Activated T-cell treated with anti-CD3 and anti-CD28 coated beads, Interleukin-2, amount 50 U/mL, for 24 hours (primary cell): ENCODE data around the gene IGFBP2.
A peak's percentile ranks its signal among the peaks of the same experiment; 100 is the strongest.

ENCODE experiments used
- DNase-seq: peaks from one replicate; pipeline ENCODE4 v3.0.0-alpha.2; 2020
- H3K27ac Mint-ChIP-seq: 2 replicates; pipeline ENCODE4 v1.8.0; 2020; ENCODE audit warnings: mild to moderate bottlenecking, mixed read lengths
- H3K27me3 Mint-ChIP-seq: 2 replicates; pipeline ENCODE4 v1.8.0; 2020; ENCODE audit warnings: mixed read lengths
- H3K36me3 Mint-ChIP-seq: 2 replicates; pipeline ENCODE4 v1.8.0; 2020; ENCODE audit warnings: low read depth, mixed read lengths
- H3K4me1 Mint-ChIP-seq: 2 replicates; pipeline ENCODE4 v1.8.0; 2020; ENCODE audit warnings: low read depth, mixed read lengths
- H3K4me3 Mint-ChIP-seq: 2 replicates; pipeline ENCODE4 v1.8.0; 2020; ENCODE audit warnings: mild to moderate bottlenecking, moderate library complexity, mixed read lengths
- H3K9me3 Mint-ChIP-seq: 2 replicates; pipeline ENCODE4 v1.8.0; 2020; ENCODE audit warnings: mixed read lengths

IGFBP2 gene

GRCh38 chr2:216622526-216622925 is 10.7 kb upstream of the IGFBP2 start:
- H3K27ac Mint-ChIP-seq = no peak overlapping the region
- peaks cover 5% of the 10 kb centered on the region for H3K4me1 Mint-ChIP-seq
- DNase-seq = no peak
- no peaks in the 10 kb centered on the region for H3K36me3 Mint-ChIP-seq
- peaks cover 2% of the 10 kb centered on the region for H3K27me3 Mint-ChIP-seq
- no peaks in the 10 kb centered on the region for H3K9me3 Mint-ChIP-seq
- H3K4me3 Mint-ChIP-seq = no peak overlapping the region

- Mint-ChIP-seq H3K27ac (no peak overlapping the region), H3K36me3 (no peaks in the 10 kb centered on the region), H3K9me3 (no peaks in the 10 kb centered on the region), H3K4me1 (peaks cover 5% of the 10 kb centered on the region), H3K4me3 (no peak overlapping the region), H3K27me3 (peaks cover 6% of the 10 kb centered on the region)
- DNase-seq = no peak
These were observed 9.0 kb upstream of the IGFBP2 start for GRCh38 chr2:216624251-216624650.

- H3K27me3 Mint-ChIP-seq = peaks cover 16% of the 10 kb centered on the region
- H3K4me1 Mint-ChIP-seq = no peaks in the 10 kb centered on the region
- no peaks in the 10 kb centered on the region for H3K36me3 Mint-ChIP-seq
- no peak overlapping the region for H3K4me3 Mint-ChIP-seq
- no peaks in the 10 kb centered on the region for H3K9me3 Mint-ChIP-seq
- DNase-seq = no peak
- no peak overlapping the region for H3K27ac Mint-ChIP-seq
These were observed 6.9 kb upstream of the IGFBP2 start for GRCh38 chr2:216626168-216626874.

- DNase-seq = no peak
- H3K4me3 Mint-ChIP-seq = no peak overlapping the region
- H3K9me3 Mint-ChIP-seq = no peaks in the 10 kb centered on the region
- no peaks in the 10 kb centered on the region for H3K36me3 Mint-ChIP-seq
- no peak overlapping the region for H3K27ac Mint-ChIP-seq
- H3K4me1 Mint-ChIP-seq = no peaks in the 10 kb centered on the region
- peaks cover 21% of the 10 kb centered on the region for H3K27me3 Mint-ChIP-seq
These were observed 6.4 kb upstream of the IGFBP2 start for GRCh38 chr2:216626875-216627245.

DNA sequence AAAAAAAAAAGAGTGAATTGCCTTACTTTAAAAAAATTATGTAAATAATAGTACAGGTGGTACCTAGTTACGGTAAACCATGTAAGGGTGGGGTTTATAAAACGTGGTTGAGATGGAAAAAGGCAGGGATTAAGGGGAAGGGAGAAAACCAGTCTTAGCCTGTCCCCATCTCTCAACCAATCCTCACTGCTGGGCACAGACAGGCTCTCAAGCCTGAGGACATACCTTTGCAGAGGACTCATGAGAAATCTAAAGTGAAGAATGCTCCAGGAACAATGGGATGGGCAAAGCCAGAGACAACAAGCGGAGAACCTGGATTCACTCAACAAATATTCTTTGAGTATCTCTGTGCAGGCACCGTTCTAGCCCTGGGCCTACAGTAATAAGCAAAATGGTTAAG is 3.4 kb upstream of the IGFBP2 start:
- Mint-ChIP-seq H3K27me3 (peaks cover 44% of the 10 kb centered on the region), H3K4me3 (no peak overlapping the region), H3K4me1 (peaks cover 15% of the 10 kb centered on the region), H3K36me3 (no peaks in the 10 kb centered on the region), H3K27ac (no peak overlapping the region), H3K9me3 (no peaks in the 10 kb centered on the region)
- no peak for DNase-seq

DNA sequence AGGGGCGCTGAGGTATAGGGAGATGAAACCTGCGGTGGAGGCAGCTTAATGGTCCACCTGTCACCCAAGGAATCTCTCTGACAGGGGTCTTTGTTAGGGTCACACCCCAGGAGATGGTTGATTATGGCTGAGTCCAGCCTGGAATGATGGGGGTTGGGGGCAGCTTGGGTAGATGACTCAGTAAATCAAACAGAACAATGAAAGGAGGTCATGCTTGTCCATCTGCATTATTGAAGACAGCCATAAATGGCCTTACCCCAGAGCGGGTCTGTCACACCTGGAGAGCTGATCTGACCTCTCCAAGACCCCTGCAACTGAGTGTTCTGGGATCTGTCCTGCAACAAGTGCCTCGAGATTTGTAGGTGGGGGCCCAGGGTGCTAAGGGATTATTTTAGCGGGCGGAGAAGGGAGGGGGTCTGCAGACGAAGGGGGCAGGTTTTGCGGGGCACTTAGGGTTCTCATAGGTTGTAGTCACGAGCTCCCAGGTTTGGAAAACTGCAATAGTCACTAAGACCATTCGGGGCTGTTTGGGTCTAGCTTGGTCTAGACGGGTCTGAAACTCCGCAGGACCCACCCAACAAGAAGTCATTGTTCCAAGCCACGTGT is 771 bp upstream of the IGFBP2 start:
- H3K27me3 Mint-ChIP-seq = peaks cover 69% of the 10 kb centered on the region
- peaks cover 29% of the 10 kb centered on the region for H3K4me1 Mint-ChIP-seq
- H3K36me3 Mint-ChIP-seq = no peaks in the 10 kb centered on the region
- no peak overlapping the region for H3K27ac Mint-ChIP-seq
- no peaks in the 10 kb centered on the region for H3K9me3 Mint-ChIP-seq
- peak overlapping the region; percentile 74 for H3K4me3 Mint-ChIP-seq
- DNase-seq = no peak

GRCh38 chr2:216633616-216634369 is 573 bp downstream of the IGFBP2 start:
- H3K4me3 Mint-ChIP-seq = peak overlapping the region; percentile 74
- H3K9me3 Mint-ChIP-seq = no peaks in the 10 kb centered on the region
- H3K27ac Mint-ChIP-seq = no peak overlapping the region
- H3K4me1 Mint-ChIP-seq = peaks cover 29% of the 10 kb centered on the region
- peaks cover 71% of the 10 kb centered on the region for H3K27me3 Mint-ChIP-seq
- no peaks in the 10 kb centered on the region for H3K36me3 Mint-ChIP-seq
- DNase-seq = peak; percentile 41

- H3K27me3 Mint-ChIP-seq = peaks cover 74% of the 10 kb centered on the region
- H3K9me3 Mint-ChIP-seq = no peaks in the 10 kb centered on the region
- H3K36me3 Mint-ChIP-seq = no peaks in the 10 kb centered on the region
- no peak for DNase-seq
- H3K4me1 Mint-ChIP-seq = peaks cover 29% of the 10 kb centered on the region
- no peak overlapping the region for H3K27ac Mint-ChIP-seq
- H3K4me3 Mint-ChIP-seq = peak overlapping the region; percentile 74
These were observed 1.3 kb downstream of the IGFBP2 start for GRCh38 chr2:216634370-216635148.

- peaks cover 29% of the 10 kb centered on the region for H3K4me1 Mint-ChIP-seq
- H3K36me3 Mint-ChIP-seq = no peaks in the 10 kb centered on the region
- H3K27me3 Mint-ChIP-seq = peaks cover 74% of the 10 kb centered on the region
- DNase-seq = no peak
- H3K9me3 Mint-ChIP-seq = no peaks in the 10 kb centered on the region
- H3K4me3 Mint-ChIP-seq = no peak overlapping the region
- no peak overlapping the region for H3K27ac Mint-ChIP-seq
These were observed 2.0 kb downstream of the IGFBP2 start for GRCh38 chr2:216635171-216635570.

DNA sequence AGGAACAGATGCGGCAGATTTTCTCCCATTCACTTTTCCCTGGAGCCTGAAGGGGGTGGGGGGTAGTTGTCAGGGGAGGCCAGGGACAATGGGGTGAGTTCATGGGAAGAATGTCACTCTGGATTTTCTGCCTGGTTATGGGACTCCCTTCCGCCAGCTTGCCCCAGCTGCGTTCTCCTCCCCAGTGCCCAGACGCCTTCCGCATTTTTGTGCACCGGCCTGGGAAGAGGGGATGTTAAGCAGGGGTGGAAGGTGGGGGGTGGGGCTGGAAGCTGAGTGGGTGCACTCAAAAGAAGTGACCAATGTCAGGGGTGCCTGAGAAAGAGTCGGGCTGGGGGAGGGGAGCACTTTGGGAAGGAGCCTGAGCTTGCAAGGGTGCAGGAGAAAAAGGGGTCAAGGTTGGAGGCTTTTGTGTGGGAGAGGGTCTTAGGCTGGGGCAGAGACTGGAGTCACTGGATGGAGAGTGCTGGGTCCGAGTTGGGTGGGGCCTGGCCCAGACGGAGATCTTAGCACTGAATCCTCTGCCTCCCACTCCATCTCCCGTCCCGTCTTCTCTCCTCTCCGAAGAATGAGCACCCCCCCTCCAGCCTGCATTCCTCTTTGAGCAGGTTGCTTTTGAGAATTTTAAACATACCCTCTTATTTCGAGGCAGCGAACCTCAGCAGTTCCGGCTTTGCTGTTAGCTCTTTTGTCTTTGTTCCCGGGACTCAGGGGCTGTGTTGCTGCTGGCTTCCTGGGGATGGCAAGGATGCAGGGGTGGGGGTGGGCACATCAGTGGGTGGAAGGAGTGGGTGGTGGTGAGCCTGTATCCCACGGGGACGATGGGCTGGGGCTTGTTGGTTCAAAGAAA is 2.7 kb downstream of the IGFBP2 start:
- Mint-ChIP-seq H3K9me3 (no peaks in the 10 kb centered on the region), H3K27ac (no peak overlapping the region), H3K4me3 (no peak overlapping the region), H3K4me1 (peaks cover 29% of the 10 kb centered on the region), H3K27me3 (peaks cover 77% of the 10 kb centered on the region), H3K36me3 (no peaks in the 10 kb centered on the region)
- no peak for DNase-seq

GRCh38 chr2:216636551-216637450 is 3.6 kb downstream of the IGFBP2 start:
- Mint-ChIP-seq H3K27me3 (peaks cover 72% of the 10 kb centered on the region), H3K27ac (no peak overlapping the region)

GRCh38 chr2:216637472-216637871 is 4.3 kb downstream of the IGFBP2 start:
- H3K27ac Mint-ChIP-seq = no peak overlapping the region
- H3K4me3 Mint-ChIP-seq = no peak overlapping the region

More at GRCh38 chr2:216636551-216637450, 3.6 kb downstream of the IGFBP2 start:
- no peaks in the 10 kb centered on the region for H3K9me3 Mint-ChIP-seq
- DNase-seq = no peak
- no peak overlapping the region for H3K4me3 Mint-ChIP-seq
- no peaks in the 10 kb centered on the region for H3K36me3 Mint-ChIP-seq
- H3K4me1 Mint-ChIP-seq = peaks cover 29% of the 10 kb centered on the region

More at GRCh38 chr2:216637472-216637871, 4.3 kb downstream of the IGFBP2 start:
- DNase-seq = no peak
- Mint-ChIP-seq H3K4me1 (peaks cover 29% of the 10 kb centered on the region), H3K36me3 (no peaks in the 10 kb centered on the region), H3K9me3 (no peaks in the 10 kb centered on the region), H3K27me3 (peaks cover 67% of the 10 kb centered on the region)
